GM18870 (cell line): Measurements from ENCODE around the gene ZNF654.

Source experiments
- ATAC-seq: cut with Tn5 transposase; IDR thresholded peaks from one replicate; pipeline ENCODE4 v1.9.1; 2021; ENCODE audit warnings: moderate library complexity; ENCODE audit not compliant: unreplicated experiment

Gene ZNF654

GRCh38 chr3:88191872-88192409, 132.9 kb downstream of the ZNF654 start:
- no peak for ATAC-seq

DNA sequence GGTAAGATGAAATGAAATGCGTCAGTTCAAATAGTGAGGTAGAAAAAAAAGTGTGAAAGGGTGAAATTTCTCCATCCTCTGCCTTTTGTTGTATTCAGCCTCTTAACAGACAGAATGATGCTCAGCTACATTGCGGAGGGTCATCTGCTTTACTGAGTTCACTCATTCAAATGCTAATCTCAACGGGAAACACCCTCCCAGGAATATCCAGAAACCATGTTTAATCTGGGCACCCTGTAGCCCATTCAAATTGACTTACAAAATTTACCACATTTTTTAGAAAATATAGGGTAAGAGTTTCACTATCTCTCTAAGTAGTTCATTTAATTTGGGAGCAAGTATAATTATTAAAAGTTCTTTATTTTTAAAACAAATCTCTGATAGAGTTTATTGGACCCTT, 133.6 kb downstream of the ZNF654 start:
- no peak for ATAC-seq
